HG03432 (cell line): Measurements from ENCODE around the gene COPS3.
A peak's percentile ranks its signal among the peaks of the same experiment; 100 is the strongest.
"Not testable (repeated sequence)": the region's sequence is repeated elsewhere in the genome, so short reads cannot be mapped to it uniquely, and the experiment has no call there.

Experiments used
- ATAC-seq: cut with Tn5 transposase; IDR thresholded peaks from one replicate; pipeline ENCODE4 v1.9.1; 2021; ENCODE audit warnings: mild to moderate bottlenecking, moderate library complexity; ENCODE audit not compliant: unreplicated experiment

The COPS3 gene

DNA sequence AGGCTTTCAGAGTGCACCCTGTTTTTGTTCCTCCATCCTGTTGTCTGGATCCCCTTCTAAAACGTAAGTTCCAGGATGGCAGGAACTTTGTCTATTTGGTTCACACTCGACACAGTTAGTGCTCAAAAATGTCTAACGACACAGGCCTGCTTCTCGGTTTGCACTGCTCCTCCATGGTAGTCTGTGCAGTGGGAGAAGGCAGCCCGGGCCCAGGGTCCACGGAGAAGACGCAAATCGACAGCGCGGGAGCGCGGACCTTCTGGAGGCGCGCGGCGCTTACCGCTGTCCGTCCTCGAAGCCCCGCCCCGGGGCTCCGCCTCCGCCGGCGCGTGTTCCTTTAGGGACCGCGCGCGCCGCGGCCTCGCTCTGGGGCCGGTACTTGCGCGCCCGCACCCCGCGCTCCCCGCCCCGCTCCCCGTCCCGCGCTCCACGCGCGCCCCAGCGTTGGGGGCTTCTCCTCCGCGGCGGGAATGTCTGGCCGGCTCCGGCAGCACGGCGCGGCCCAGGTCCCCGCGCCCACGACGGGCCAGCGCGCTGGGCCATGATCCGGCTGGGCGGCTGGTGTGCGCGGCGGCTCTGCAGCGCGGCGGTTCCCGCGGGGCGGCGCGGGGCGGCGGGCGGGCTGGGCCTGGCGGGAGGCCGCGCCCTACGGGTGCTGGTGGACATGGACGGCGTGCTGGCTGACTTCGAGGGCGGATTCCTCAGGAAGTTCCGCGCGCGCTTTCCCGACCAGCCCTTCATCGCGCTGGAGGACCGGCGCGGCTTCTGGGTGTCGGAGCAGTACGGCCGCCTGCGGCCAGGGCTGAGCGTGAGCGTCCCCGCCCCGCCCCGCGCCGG lies 22.2 kb upstream of the COPS3 start, which contains the start of gene NT5M:
Gene NT5M, plus strand, starts transcription at position 364 of the 837 bp plus-strand sequence. Its CDS starts 178 bp downstream, at position 542.
- peak; percentile 63 for ATAC-seq

DNA sequence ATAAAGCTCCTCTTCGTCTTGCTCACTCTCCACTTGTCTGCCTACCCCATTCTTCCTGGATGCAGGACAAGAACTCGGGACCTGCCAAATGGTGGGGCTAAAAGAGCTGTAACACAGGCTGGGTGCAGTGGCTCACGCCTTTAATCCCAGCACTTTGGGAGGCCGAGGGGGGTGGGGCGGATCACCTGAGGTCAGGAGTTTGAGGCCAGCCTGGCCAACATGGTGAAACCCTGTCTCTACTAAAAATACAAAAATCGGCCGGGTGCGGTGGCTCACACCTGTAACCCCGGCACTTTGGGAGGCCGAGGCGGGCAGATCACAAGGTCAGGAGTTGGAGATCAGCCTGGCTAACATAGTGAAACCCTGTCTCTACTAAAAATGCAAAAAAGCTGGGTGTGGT lies 20.6 kb upstream of the COPS3 start:
- not testable (repeated sequence) for ATAC-seq

DNA sequence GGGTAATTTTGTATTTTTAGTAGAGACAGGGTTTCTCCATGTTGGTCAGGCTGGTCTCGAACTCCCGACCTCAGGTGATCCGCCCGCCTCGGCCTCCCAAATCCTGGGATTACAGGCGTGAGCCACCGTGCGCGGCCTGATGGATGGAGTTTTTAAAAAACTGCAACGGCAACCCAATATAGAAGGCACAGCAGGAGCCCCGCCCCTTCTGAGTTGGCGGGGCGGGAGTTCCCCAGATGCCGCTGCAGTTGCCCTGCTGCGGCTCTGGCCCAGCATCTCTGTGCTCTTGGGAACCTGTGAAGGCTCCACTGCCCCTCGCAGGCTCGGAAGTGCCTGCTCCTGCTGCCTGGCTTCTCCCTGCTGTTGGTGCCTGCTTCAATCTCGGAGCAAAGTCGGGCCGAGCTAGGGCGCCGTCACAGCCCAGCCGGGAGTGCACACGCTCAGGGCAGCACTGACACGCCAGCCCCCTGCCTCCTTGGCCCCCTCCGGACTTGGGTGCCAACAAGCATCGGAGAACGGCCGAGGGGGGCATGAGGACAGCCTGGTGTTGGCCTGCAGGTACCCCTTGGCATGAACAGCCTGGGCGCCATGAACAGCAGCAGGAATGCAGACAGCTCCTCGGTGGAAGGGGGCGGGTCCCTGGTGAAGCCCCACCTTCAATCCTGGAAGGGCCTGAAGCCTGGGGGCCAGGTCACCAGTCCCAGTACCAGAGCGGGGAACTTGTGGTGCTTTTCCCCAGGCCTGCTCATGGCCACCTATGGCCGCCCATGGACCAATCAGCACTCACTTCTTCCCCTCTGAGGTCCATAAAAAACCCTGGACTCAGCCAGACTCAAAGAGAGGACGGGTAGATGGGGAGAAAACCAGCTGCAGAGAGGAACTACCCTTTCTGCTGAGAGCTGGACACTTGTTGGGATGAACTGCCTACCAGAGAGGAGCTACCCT lies 19.9 kb upstream of the COPS3 start:
- peak; percentile 46 for ATAC-seq

DNA sequence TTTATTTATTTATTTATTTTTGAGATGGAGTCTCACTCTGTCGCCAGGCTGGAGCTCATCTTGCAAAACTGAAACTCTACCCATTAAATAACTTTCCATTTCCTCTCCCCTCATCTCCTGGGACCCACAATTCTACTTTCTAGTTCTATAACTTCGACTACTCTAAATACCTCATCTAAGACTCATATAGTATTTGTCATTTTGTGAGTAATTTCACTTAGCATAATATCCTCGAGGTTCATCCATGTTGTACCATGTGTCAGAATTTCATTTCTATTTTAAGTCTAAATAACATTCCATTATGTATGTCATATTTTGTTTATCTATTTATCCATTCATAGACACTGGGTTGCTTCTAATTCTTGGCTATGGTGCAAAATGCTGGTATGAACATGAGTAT lies 17.1 kb upstream of the COPS3 start:
- no peak for ATAC-seq

DNA sequence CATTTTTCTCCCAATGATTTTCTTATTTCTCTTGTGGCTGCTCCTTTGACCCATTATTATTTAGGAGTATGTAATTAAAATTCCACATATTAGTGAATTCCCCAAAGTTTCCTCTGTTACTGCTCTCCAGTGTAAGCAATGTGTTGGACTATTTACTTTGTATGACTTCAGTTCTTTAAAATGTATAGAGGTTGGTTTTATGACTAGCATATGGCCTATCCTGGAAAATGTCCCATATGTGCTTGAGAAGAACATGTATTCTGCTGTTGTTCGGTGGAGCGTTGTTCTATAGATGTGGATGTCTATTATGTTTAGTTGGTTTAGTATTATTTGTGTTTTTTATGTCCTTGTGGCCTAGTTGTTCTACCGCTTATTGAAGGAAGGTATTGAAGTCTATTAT lies 16.2 kb upstream of the COPS3 start:
- ATAC-seq, result no peak

DNA sequence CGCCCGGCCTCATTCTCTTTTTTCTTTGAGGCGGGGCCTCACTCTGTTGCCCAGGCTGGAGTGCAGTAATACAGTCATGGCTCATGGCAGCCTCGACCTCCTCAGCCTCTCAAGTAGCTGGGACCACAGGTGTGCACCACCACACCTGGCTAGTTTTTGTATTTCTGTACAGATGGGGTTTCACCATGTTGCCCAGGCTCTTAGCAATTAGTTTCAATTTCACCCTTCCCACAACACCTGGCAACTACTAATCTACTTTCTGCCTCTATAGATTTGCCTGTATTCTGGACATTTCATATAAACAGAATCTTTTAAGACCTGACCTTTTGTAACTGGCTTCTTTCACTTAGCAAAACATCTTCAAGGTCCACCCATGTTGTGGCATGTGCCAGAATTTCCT lies 14.1 kb upstream of the COPS3 start:
- ATAC-seq, result no peak

DNA sequence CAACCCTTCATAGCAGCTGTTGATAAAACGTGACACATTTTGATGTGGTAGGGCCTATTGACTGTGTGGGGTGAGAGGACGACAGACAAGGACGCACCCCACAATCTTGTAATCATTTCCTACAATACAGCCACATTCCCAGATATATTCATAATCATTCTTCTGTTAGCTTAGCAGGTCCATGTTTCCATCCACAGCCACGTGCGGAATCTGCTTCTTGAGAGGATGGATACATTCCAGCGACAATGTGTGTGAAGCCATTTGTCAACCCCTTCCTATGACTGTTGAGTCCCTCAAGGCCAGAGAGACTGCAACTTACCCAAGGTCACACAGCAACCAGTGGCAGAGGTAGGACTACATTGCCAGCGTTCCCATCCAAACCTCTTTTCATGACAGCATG lies 8.7 kb upstream of the COPS3 start:
- no peak for ATAC-seq

DNA sequence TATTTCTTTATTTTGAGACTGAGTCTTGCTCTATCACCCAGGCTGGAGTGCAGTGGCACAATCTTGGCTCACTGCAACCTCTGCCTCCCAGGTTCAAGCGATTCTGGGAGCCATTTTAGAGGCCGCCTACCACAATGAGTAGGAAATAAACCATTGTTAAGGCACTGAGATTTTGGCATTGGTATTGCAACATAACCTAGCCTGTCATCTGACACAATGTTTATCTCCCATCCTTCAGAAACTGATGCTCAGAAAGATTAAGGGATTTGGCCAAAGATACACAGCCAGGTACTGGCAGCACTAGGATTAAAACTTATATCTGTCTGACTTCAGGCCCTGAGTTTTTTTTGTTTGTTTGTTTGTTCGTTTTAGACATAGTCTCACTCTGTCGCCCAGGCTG lies 8.0 kb upstream of the COPS3 start:
- no peak for ATAC-seq

DNA sequence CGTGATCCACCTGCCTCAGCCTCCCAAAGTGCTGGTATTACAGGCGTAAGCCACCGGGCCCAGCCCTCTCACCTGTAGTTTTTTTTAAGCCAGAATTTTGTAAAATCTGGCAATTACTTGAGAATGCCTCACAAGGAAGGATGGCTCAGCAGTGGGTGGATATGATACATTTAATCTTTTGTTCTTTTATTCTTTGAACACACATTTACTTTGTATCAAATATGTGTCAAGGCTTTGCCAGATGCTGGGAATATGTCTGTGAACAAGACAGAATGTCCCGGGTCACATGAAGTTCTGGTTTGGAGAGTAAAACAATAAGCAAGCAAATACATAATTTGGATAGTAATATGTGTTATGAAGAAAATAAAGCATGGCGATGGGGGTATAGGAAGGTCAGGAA lies 4.9 kb upstream of the COPS3 start:
- no peak for ATAC-seq

DNA sequence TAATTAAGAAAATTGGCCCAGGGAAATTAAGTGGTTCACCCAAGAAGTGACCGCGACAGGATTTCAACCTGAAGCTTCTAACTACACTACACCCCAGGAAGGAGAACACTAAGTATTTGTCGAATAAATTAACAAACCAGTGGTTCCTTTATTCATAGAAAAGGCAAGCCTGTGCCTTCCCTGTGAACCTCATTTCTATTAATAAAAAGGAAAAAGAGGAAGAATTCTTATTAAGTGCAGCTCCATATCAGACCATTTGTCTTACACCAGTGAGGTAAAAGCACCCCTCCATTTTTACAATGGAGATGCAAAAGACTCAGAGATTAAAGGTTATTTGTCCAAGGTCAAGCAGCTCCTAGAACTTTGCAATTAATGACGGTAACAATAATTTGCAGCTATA lies 1.7 kb downstream of the COPS3 start:
- no peak for ATAC-seq

DNA sequence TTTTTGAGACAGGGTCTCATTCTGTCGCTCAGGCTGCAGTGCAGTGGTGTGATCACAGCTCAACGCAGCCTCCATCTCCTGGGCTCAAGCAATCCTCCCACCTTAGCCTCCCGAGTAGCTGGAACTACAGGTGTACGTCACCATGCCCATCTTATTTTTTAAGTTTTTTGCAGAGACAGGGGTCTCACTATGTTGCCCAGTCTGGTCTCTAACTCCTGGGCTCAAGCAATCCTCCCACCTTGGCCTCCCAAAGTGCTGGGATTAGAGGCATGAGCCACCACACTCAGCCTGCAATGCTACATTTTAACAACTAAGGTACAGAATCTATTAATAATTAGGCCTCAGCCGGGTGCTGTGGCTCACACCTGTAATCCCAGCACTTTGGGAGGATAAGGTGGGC lies 3.6 kb downstream of the COPS3 start:
- ATAC-seq, result not testable (repeated sequence)

DNA sequence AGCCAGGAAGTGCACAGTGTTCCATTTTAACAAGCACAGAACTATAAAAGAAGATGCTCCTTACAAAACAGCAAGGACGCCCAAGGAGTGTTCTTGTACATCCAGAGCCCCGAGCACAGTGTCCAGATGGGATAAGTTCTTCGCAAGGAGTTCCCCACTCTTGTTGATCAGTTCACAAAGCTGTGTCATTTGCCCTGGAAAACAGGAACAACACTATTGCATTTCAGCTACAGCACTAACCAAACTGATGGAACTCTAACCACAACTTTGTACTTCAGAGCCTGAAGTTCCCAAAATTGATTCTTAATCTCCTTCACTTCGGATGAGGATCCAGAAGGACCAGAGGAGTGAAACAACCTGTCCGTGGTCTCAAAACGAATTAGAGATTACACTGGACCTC lies 5.1 kb downstream of the COPS3 start:
- no peak for ATAC-seq

DNA sequence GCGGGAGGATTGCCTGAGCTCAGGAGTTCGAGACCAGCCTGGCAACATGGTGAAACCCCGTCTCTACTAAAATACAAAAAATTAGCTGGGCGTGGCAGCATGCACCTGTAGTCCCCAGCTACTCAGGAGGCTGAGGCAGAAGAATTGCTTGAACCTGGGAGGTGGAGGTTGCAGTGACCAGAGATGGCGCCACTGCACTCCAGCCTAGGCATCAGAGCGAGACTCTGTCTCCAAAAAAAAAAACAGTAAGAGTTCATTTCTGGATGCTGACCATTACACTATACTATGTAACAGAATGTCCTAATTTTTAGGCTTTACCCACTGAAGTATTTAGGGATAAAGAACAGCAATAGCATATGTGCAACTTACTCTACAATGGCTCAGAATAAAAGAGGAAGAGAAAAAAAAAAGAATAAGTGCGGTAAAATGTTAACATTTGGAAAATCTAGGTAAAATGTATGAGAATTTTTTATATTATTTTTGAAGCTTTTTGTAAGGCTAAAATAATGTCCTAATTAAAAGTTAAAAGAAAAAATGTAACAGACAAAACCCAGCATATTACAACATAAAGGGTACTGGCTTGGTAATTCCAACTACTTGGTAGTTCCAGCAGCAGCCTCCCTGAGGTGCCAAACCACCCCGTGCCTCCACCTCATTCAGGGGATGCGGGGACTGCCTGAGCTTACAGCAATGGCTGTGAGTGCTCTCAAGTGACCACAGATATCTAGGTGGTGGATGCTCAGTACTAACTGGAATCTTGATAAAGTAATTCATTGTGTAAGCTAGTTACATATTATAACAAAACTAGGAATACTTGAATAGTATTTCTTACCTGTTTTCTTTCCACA lies 10.9 kb downstream of the COPS3 start:
- ATAC-seq, result no peak

DNA sequence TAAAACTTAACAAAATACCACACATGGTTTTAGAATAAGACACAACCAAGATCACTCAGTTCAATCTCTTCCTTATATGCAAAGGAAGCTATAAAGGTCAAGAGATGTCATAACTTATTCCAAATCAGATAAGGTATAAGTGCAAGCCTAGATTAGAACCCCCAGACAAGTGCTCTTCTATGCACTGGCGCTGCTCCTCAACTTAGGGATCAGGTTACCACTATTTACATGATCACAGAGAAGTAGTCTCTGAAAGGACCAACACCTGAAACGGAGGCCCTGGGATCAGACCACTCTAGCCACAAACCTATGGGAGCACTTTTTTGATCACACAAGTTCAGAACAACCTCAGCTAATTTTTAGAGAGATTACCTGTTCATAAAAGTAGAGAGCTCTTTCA lies 16.6 kb downstream of the COPS3 start:
- no peak for ATAC-seq

DNA sequence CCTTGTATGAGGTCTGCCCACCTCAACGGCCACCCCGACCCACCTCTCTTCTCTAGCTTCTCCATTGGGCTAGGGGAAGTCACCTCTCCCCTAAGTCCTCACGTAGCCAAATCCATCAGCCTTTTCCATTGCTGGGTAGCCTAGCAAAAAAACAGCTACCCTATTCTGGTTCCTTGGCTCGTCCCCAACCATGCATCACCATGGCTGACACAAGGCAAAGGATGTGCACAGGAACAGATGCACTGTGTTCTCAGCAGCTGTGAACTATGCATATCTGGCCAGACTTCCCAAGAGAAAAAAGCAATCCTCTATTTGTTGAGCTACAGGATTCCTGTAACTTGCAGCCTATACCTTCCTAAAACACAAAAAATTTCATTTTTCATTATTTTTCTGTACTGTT lies 22.0 kb downstream of the COPS3 start:
- ATAC-seq, result no peak

DNA sequence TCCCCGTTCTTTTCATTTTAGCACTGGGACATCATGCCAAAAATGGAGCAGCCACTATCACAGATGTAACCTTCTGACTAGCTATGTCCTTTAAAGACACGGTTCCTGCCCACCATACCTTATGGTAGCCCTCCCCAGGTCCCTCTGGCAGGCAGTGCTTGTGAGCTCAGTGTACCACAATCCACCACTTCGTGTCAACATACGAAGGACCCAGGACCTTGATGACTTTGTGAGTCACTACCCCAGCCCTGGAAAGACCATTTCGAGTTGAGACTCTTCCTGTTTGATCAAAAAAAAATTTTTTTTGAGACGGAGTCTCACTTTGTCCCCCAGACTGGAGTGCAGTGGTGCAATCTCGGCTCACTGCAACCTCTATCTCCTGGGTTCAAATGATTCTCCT lies 23.0 kb downstream of the COPS3 start:
- no peak for ATAC-seq

DNA sequence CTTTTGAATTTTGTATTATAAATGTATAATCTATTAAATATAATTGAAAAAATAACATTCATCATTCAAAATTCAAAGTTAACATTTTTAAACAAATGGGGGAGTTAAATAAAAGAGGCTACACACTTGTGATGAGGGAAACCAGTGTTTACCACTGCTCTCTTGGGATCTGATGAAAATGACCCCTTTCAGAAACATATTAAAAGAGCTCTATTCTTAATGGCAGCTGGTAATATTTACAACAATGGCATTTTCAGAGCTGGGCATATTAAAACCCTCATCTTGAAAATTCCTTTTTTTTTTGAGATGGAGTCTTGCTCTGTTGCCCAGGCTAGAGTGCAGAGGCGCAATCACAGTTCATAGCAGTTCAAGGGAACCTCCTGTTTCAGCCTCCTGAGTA lies 24.7 kb downstream of the COPS3 start:
- ATAC-seq, result no peak

DNA sequence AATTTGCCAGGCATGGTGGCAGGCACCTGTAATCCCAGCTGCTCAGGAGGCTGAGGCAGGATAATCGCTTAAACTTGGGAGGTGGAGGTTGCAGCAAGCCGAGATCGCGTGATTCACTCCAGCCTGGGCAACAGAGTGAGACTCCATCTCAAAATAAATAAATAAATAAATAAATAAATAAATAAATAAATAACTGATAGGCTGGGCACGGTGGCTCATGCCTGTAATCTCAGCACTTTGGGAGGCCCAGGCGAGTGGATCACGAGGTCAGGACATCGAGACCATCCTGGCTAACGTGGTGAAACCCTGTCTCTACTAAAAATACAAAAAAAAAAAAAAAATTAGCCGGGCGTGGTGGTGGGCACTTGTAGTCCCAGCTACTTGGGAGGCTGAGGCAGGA lies 25.4 kb downstream of the COPS3 start:
- not testable (repeated sequence) for ATAC-seq

DNA sequence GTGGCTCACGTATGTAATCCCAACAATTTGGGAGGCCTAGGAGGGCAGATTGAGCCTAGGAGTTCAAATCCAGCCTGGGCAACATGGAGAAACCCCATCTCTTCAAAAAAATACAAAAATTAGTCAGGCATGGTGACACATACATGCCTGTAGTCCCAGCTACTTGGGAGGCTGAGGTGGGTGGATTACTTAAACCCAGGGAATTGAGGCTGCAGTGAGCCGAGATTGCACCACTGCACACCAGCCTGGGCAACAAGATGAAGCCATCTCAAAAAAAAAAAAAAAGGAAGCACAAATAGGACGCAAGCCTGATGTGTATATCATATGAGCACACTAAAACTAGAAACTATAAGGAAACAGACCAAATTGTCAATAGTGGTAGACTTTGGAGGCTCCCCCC lies 27.0 kb downstream of the COPS3 start:
- ATAC-seq, result no peak

DNA sequence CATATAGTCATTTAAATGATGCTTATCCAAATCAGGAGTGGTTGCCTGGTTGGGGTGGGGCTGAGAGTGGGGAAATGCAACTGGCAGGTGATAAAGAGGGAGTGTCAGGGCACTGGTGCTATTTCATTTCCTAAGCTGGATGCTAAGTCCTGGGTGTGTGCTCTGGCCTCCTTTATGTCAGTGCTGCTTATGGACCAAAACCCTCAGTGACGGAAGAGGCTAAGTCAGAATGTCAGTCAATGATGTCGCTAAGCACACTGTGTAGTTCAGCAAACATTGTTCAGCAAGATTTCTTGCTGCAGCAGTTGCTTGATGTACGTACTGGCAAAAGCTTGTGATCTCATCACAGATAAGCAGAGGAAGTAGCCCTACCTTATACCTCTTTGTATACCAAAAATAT lies 27.6 kb downstream of the COPS3 start:
- no peak for ATAC-seq

DNA sequence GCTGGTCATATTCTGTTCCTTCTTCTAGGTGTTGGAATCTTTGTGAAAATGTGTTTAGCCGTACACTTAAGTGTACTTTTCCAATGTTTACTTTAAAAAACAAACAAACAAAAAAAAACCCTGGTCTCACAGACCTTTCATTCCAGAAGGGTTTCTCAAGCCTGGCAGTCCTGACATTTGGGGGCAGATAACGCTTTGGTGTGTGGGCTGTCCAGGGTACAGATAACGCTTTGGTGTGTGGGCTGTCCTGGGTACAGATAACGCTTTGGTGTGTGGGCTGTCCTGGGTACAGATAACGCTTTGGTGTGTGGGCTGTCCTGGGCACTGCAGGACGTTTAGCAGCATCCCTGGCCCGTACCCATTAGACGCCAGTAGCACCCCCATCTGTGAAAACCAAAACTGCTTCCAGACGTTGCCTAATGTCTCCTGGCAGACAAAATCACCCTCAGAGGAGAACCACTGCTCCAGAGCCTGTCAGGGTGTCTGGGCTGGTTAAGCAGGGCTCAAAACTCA lies 28.8 kb downstream of the COPS3 start:
- no peak for ATAC-seq
